Epithelial cell of proximal tubule (primary cell): ENCODE measurements around the gene FRS3. TPM values are rescaled to one million over a fixed set of nuclear protein-coding genes. Genes with fewer than 3 reads are reported as not detected.
A peak's percentile ranks its signal among the peaks of the same experiment; 100 is the strongest.

ENCODE experiments used
- DNase-seq: peaks from one replicate; pipeline ENCODE4 v3.0.0-alpha.2; 2011; ENCODE audit warnings: low read depth
- H3K4me3 ChIP-seq: 2 replicates; pipeline ENCODE4 v1.5.1; 2011; ENCODE audit warnings: low read depth, mild to moderate bottlenecking, low read length
- CTCF ChIP-seq: conservative IDR thresholded peaks from 2 replicates; pipeline ENCODE4 v1.5.1; 2012; ENCODE audit warnings: low read depth, mild to moderate bottlenecking, low read length
- total RNA-seq: library from RNA; depleted of rRNA; stranded (reverse); fragments of >200 nt; gene quantifications from 2 replicates; pipeline ENCODE4 v1.2.3, GENCODE V29; 2015

Gene FRS3
- total RNA-seq, 1 donor from 2014 or later, result 6.1 TPM

GRCh38 chr6:41740366-41741162, 39.1 kb downstream of the FRS3 start:
- H3K4me3 ChIP-seq, result no peak overlapping the region
- no peak for DNase-seq
- no peak for TF ChIP-seq CTCF

- H3K4me3 ChIP-seq, result no peak overlapping the region
- no peak for DNase-seq
- TF ChIP-seq CTCF, result no peak
Measured at GRCh38 chr6:41739041-41739440, 40.7 kb downstream of the FRS3 start.

- DNase-seq, result no peak
- no peak for TF ChIP-seq CTCF
- no peak overlapping the region for H3K4me3 ChIP-seq
Measured at GRCh38 chr6:41737591-41738130, 42.0 kb downstream of the FRS3 start.

- no peak overlapping the region for H3K4me3 ChIP-seq
- no peak for DNase-seq
- no peak for TF ChIP-seq CTCF
Measured at GRCh38 chr6:41736800-41737555, 42.7 kb downstream of the FRS3 start.

- no peak for DNase-seq
- peak overlapping the region; percentile 39 for H3K4me3 ChIP-seq
- TF ChIP-seq CTCF, result no peak
Measured at GRCh38 chr6:41736186-41736733, 43.4 kb downstream of the FRS3 start.

- H3K4me3 ChIP-seq, result peak within 1 kb of the TSS; percentile 81
- no peak for DNase-seq
- TF ChIP-seq CTCF, result peak; percentile 78
Measured at GRCh38 chr6:41735427-41736185, 44.1 kb downstream of the FRS3 start, which contains the start of gene TFEB. Gene TFEB (minus strand): TSS chr6:41735608. CDS start chr6:41691213, 44,395 bp downstream.
